HG03108 (cell line): ENCODE measurements around the gene MYRIP.
"Not testable (repeated sequence)": the region's sequence is repeated elsewhere in the genome, so short reads cannot be mapped to it uniquely, and the experiment has no call there.

ENCODE experiments used
- ATAC-seq: cut with Tn5 transposase; IDR thresholded peaks from one replicate; pipeline ENCODE4 v1.9.1; 2021; ENCODE audit warnings: moderate library complexity; ENCODE audit not compliant: unreplicated experiment

MYRIP gene

DNA sequence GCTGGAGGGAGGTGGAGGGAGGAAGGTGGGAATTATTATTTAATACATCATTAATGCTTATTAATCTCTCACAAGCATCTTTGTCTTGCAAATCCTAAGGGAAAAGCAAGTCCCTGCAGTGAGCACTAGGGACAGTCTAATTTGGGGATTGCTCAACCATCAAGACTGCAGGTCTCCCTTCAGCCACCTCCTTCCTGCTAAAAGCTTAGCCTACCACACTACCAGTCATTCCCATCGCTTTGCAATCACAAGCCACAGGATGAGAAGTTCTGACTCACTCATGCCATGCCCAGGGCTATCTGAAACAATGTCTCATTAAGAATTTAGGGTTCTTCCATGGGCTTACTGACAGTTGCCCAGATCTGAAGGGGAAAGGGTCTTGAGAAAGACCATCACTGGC is 449.1 kb downstream of the MYRIP start:
- ATAC-seq: no peak

DNA sequence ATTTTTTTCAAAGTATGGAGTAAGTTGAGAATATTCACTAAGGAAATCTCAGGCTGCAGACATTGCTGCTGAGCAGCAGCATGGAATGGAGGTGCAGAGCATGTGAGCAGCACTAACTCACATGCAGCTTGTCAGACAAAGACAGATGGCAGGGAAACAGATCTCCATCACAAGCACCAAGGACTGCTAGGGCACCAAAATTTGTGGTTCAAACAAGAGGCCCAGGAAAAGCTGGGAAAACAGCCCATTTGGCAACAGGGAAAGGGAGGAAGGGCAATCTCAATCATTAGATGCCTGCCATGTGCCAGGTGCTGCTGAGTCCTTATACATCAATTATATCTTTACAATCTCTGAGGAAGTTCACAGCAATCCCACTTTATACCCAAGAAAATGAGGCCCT is 452.9 kb downstream of the MYRIP start:
- ATAC-seq: no peak

- no peak for ATAC-seq
Measured at GRCh38 chr3:40264451-40264850, 455.0 kb downstream of the MYRIP start.

- no peak for ATAC-seq
Measured at GRCh38 chr3:40265181-40265580, 455.8 kb downstream of the MYRIP start.

DNA sequence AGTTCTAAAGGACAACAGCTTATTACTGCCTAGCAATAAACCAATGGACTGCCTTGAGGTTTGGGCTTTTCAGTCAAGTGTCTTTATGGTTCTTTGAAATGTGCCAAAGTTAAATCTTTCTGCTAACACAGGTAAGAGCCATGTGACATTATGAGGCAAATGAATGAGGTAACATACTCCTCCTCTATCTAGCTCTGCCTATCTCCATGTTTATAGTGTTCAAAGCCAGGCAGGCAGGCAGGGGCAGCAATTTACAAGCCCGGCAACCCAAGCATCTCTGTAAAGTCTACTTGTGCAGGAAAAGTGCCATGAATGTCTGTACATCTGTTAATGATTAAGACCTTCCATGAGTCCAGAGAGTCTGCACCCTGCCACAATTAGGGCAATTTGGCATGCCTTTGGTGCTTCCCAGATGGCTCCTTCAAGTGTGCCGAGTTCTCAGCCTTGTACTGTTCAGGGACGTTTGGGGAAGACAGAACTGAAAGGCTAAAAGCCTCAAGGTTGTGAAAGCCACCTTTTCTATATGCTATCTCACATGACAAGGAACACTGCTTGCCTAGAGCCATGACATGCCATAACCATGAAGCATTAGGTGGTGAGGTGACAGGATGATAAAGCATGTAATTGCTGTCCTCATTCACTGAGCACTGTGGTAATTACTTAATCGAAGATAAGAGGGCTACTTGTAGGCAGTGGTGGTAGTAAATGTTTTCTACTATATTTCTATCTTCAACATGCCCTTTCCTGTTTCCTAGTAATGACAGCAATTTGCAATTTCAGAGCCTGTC is 458.7 kb downstream of the MYRIP start:
- no peak for ATAC-seq

- ATAC-seq: no peak
Measured at GRCh38 chr3:40268802-40269524, 459.6 kb downstream of the MYRIP start.

GRCh38 chr3:40278791-40279190 is 469.4 kb downstream of the MYRIP start:
- no peak for ATAC-seq

DNA sequence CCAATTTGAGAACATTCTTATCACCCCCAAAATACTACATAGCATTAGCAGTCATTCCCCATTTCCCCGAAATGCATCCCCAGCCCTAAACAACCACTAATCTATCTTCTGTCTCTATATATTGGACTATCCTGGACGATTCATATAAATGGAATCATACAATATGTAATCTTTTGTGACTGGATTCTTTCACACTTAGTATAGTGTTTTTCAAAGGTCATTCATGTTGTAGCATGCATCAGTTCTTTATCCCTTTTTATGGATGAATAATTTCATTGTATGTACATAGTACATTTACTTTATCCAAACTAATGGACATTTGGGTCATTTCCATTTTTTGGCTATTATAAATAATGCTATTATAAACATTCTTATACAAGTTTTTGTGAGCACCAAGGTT is 472.6 kb downstream of the MYRIP start:
- ATAC-seq: no peak

DNA sequence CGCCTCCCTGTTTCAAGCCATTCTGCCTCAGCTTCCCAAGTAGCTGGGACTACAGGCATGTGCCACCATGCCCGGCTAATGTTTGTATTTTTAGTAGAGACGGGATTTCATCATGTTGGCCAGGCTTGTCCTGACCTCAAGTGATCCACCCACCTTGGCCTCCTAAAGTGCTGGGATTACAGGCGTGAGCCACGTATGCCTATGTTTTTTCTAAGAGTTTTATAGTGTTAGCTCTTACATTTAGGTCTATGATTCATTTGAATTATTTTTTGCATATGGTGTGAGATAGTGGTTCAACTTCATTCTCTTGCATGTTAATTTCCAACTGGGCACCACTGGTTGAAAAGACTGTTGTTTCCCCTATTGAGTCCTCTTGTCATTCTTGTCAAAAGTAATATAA is 473.6 kb downstream of the MYRIP start:
- ATAC-seq: not testable (repeated sequence)

DNA sequence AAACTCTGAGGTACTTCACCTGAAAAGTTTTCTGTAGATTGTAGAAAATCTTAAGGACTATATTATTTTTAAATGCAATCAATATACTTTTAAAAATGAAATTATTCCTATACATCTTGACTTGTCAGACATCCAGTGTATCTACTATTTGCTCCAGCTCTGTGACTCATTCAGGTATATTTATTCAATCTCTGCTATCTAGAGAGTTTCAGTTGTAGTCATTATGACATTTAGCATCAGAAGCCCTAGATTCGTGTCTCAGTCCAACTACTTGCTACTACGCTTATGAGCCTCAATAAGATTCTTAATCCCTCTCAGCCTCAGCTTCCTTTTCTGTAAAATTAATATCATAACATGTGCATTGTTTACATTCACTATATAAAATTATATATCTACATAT is 477.8 kb downstream of the MYRIP start:
- ATAC-seq: no peak

GRCh38 chr3:40290396-40290795 is 481.0 kb downstream of the MYRIP start:
- ATAC-seq: no peak

GRCh38 chr3:40291471-40291870 is 482.1 kb downstream of the MYRIP start:
- ATAC-seq: no peak

- ATAC-seq: no peak
Measured at GRCh38 chr3:40292637-40293349, 483.4 kb downstream of the MYRIP start.

- ATAC-seq: no peak
Measured at GRCh38 chr3:40294434-40294833, 485.0 kb downstream of the MYRIP start.

GRCh38 chr3:40298075-40298474 is 488.7 kb downstream of the MYRIP start:
- ATAC-seq: no peak

GRCh38 chr3:40299130-40299720 is 489.8 kb downstream of the MYRIP start:
- no peak for ATAC-seq

- no peak for ATAC-seq
Measured at GRCh38 chr3:40299721-40300335, 490.4 kb downstream of the MYRIP start.

DNA sequence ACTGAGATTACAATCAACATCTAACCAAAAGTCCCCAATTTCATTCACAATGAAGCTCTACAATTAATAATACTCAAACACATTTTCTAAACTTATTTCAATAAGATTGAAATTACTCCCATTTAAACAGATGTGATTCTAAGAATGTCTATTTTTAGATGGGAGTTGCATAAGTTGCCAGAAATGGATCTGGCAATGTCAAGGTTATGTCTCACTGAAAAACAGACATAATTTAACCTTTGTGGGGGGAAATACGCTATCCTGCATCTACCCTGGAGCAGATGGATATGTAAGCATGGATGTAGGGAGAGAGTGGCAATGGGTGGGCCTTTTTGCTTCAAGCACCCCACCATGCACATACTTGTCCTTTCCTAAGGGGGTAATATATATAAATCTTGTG is 493.4 kb downstream of the MYRIP start:
- ATAC-seq: no peak

GRCh38 chr3:40304352-40304751 is 494.9 kb downstream of the MYRIP start:
- no peak for ATAC-seq

- no peak for ATAC-seq
Measured at GRCh38 chr3:40306336-40306735, 496.9 kb downstream of the MYRIP start.

- no peak for ATAC-seq
Measured at GRCh38 chr3:40307176-40307575, 497.8 kb downstream of the MYRIP start.
